OCI-LY1 (cell line): ENCODE measurements around the gene HOXD13.

Source experiments
- H2AFZ ChIP-seq: fragments of 200-600 bp; sonication (generic), shearing (Covaris generic); 2 replicates; pipeline ENCODE4 v1.6.0; 2014; ENCODE audit warnings: antibody characterized with exemption, mild to moderate bottlenecking, low read length
- H3F3A ChIP-seq: fragments of 200-600 bp; sonication (generic), shearing (Covaris generic); 2 replicates; pipeline ENCODE4 v1.6.0; 2014; ENCODE audit warnings: mild to moderate bottlenecking, antibody characterized with exemption, low read length, moderate library complexity; ENCODE audit not compliant: insufficient read depth
- H3K27ac ChIP-seq: fragments of 200-600 bp; sonication (generic); 2 replicates; pipeline ENCODE4 v1.5.1; 2014; ENCODE audit warnings: low read length, mixed run types, mild to moderate bottlenecking, low read depth; ENCODE audit not compliant: poor library complexity, severe bottlenecking
- H3K27me3 ChIP-seq: fragments of 200-600 bp; sonication (generic); 2 replicates; pipeline ENCODE4 v1.6.0; 2014; ENCODE audit warnings: antibody characterized with exemption, mild to moderate bottlenecking, low read length, moderate library complexity; ENCODE audit not compliant: insufficient read depth
- H3K36me3 ChIP-seq: fragments of 200-600 bp; sonication (generic); 2 replicates; pipeline ENCODE4 v1.6.1; 2014; ENCODE audit warnings: mild to moderate bottlenecking, antibody characterized with exemption, low read length, moderate library complexity, mixed read lengths; ENCODE audit not compliant: insufficient read depth
- H3K4me1 ChIP-seq: fragments of 200-600 bp; sonication (generic); 2 replicates; pipeline ENCODE4 v1.5.1; 2014; ENCODE audit warnings: mild to moderate bottlenecking, low read length, moderate library complexity; ENCODE audit not compliant: insufficient read depth, severe bottlenecking
- H3K4me2 ChIP-seq: fragments of 200-600 bp; sonication (generic), shearing (Covaris generic); 2 replicates; pipeline ENCODE4 v1.6.1; 2014; ENCODE audit warnings: low read length
- H3K4me3 ChIP-seq: fragments of 200-600 bp; sonication (generic); 2 replicates; pipeline ENCODE4 v1.5.1; 2014; ENCODE audit warnings: low read length, low read depth, mild to moderate bottlenecking, mixed read lengths; ENCODE audit not compliant: poor library complexity, severe bottlenecking
- H3K79me2 ChIP-seq: fragments of 200-600 bp; shearing (Covaris generic); 2 replicates; pipeline ENCODE4 v1.6.1; 2016; ENCODE audit warnings: mixed run types, low read length, mixed read lengths; ENCODE audit not compliant: insufficient read depth
- H3K9ac ChIP-seq: fragments of 200-600 bp; sonication (generic), shearing (Covaris generic); 2 replicates; pipeline ENCODE4 v1.6.1; 2014; ENCODE audit warnings: mild to moderate bottlenecking, low read length, mixed read lengths
- H3K9me2 ChIP-seq: fragments of 200-600 bp; sonication (generic), shearing (Covaris generic); 2 replicates; pipeline ENCODE4 v1.6.1; 2014; ENCODE audit warnings: low read depth, mild to moderate bottlenecking, low read length, mixed read lengths
- H3K9me3 ChIP-seq: fragments of 200-600 bp; shearing (Covaris generic); 2 replicates; pipeline ENCODE4 v1.6.1; 2014; ENCODE audit warnings: low read length, mixed read lengths
- H4K20me1 ChIP-seq: fragments of 200-600 bp; sonication (generic), shearing (Covaris generic); 2 replicates; pipeline ENCODE4 v1.6.0; 2016; ENCODE audit warnings: mild to moderate bottlenecking, low read length; ENCODE audit not compliant: insufficient read depth
- EZH2 ChIP-seq: fragments of 200-600 bp; sonication (generic), shearing (Covaris generic); IDR thresholded peaks from 2 replicates; pipeline ENCODE4 v1.8.0; 2017; ENCODE audit warnings: borderline replicate concordance, mixed run types, mild to moderate bottlenecking, antibody characterized with exemption, low read length, moderate library complexity, mixed read lengths
- TF ChIP-seq, protein P1 (sequence below): fragments of 200-600 bp; sonication (generic), shearing (Covaris generic); IDR thresholded peaks from 2 replicates; pipeline ENCODE4 v1.5.1; 2017; ENCODE audit warnings: mild to moderate bottlenecking, antibody characterized with exemption, low read length, moderate library complexity, mixed read lengths

Gene HOXD13

DNA sequence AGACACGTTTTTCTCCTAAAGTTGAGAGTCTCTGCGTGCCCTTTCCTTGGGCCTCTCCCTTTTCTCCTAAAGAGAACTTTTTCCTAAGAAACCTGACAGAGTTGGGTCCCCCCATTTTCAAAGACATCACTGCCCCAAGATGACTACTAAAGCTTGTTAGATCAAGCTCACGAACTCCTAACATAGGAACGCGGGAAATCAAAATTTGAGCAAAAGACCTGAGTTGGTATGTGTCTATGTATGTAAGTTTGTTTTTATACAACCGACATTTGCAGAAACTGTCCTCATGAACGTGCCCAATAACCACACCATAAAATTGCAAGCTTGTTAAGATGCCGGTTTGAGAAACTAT is 1.4 kb downstream of the HOXD13 start:
- no peak overlapping the region for H2AFZ ChIP-seq
- peaks cover 12% of the 10 kb centered on the region for H3K4me1 ChIP-seq
- H3K36me3 ChIP-seq: no peaks in the 10 kb centered on the region
- H3K27ac ChIP-seq: no peak overlapping the region
- no peaks in the 10 kb centered on the region for H3F3A ChIP-seq
- H3K27me3 ChIP-seq: no peaks in the 10 kb centered on the region
- H3K9ac ChIP-seq: no peak overlapping the region
- no peaks in the 10 kb centered on the region for H3K9me3 ChIP-seq
- no peak for TF ChIP-seq EZH2
- TF ChIP-seq, protein P1, sequence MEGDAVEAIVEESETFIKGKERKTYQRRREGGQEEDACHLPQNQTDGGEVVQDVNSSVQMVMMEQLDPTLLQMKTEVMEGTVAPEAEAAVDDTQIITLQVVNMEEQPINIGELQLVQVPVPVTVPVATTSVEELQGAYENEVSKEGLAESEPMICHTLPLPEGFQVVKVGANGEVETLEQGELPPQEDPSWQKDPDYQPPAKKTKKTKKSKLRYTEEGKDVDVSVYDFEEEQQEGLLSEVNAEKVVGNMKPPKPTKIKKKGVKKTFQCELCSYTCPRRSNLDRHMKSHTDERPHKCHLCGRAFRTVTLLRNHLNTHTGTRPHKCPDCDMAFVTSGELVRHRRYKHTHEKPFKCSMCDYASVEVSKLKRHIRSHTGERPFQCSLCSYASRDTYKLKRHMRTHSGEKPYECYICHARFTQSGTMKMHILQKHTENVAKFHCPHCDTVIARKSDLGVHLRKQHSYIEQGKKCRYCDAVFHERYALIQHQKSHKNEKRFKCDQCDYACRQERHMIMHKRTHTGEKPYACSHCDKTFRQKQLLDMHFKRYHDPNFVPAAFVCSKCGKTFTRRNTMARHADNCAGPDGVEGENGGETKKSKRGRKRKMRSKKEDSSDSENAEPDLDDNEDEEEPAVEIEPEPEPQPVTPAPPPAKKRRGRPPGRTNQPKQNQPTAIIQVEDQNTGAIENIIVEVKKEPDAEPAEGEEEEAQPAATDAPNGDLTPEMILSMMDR: no peak
- no peak overlapping the region for H3K4me2 ChIP-seq
- no peaks in the 10 kb centered on the region for H4K20me1 ChIP-seq
- H3K9me2 ChIP-seq: no peaks in the 10 kb centered on the region
- H3K79me2 ChIP-seq: no peaks in the 10 kb centered on the region
- H3K4me3 ChIP-seq: no peak overlapping the region

DNA sequence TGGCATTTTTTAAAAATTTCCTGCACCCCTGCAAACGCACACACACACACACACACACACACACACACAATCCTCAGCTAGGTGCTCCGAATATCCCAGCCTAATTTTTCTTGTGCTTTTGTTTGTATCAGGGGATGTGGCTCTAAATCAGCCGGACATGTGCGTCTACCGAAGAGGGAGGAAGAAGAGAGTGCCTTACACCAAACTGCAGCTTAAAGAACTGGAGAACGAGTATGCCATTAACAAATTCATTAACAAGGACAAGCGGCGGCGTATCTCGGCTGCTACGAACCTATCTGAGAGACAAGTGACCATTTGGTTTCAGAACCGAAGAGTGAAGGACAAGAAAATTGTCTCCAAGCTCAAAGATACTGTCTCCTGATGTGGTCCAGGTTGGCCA is 1.8 kb downstream of the HOXD13 start:
- Histone ChIP-seq H3K27me3 (no peaks in the 10 kb centered on the region), H3K4me3 (no peak overlapping the region), H3K9me3 (no peaks in the 10 kb centered on the region), H3K4me2 (no peak overlapping the region), H2AFZ (no peak overlapping the region), H3K9ac (no peak overlapping the region), H3K9me2 (no peaks in the 10 kb centered on the region), H3K79me2 (no peaks in the 10 kb centered on the region), H4K20me1 (no peaks in the 10 kb centered on the region), H3K27ac (no peak overlapping the region), H3K4me1 (peaks cover 12% of the 10 kb centered on the region), H3K36me3 (no peaks in the 10 kb centered on the region), H3F3A (no peaks in the 10 kb centered on the region)
- TF ChIP-seq, protein P1: no peak
- no peak for TF ChIP-seq EZH2

DNA sequence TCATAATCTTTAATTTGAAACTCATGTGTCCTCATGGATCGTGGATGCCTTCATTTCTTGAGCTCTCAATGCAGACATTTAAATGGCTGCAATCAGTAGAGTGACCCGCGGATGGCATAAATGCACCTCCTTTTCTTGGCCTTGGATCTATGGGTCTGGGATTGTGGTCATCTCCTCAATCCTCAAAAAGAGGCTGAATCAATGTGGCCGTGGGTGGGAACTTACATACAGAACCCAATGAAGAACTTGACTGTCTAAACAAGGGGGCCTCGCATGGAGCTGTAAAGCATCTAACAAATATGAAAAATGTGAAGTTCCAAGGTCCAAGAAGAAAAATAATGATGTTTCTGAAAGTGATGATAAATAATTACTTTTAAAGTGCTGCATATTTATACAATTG is 2.9 kb downstream of the HOXD13 start:
- Histone ChIP-seq H2AFZ (no peak overlapping the region), H3F3A (no peaks in the 10 kb centered on the region), H3K27ac (no peak overlapping the region), H3K79me2 (no peaks in the 10 kb centered on the region), H3K4me1 (peaks cover 12% of the 10 kb centered on the region), H4K20me1 (no peaks in the 10 kb centered on the region), H3K36me3 (no peaks in the 10 kb centered on the region), H3K27me3 (no peaks in the 10 kb centered on the region), H3K9me3 (no peaks in the 10 kb centered on the region), H3K4me2 (no peak overlapping the region), H3K9ac (no peak overlapping the region), H3K9me2 (no peaks in the 10 kb centered on the region), H3K4me3 (no peak overlapping the region)
- no peak for TF ChIP-seq EZH2
- TF ChIP-seq, protein P1: no peak
